Neural cell (in vitro differentiated cells): ENCODE data around the gene RFX8. TPM values are rescaled to one million over a fixed set of nuclear protein-coding genes. Genes with fewer than 3 reads are reported as not detected.
"Not testable (repeated sequence)": the region's sequence is repeated elsewhere in the genome, so short reads cannot be mapped to it uniquely, and the experiment has no call there.

Experiments
- H2AFZ ChIP-seq: fragments of 200-600, 300-800 bp; sonication (generic), shearing (Covaris generic); 2 replicates; pipeline ENCODE4 v1.6.0; 2014; ENCODE audit warnings: low read depth, mild to moderate bottlenecking, antibody characterized with exemption, low read length, moderate library complexity
- H3F3A ChIP-seq: fragments of 200-600 bp; shearing (Covaris generic); 2 replicates; pipeline ENCODE4 v1.6.1; 2016; ENCODE audit warnings: mild to moderate bottlenecking, moderate library complexity, mixed read lengths, antibody characterized with exemption, low read length; ENCODE audit not compliant: insufficient read depth, poor library complexity, severe bottlenecking
- H3K27ac ChIP-seq: fragments of 200-600, 300-800 bp; sonication (generic), shearing (Covaris generic); 2 replicates; pipeline ENCODE4 v1.5.1; 2014; ENCODE audit warnings: mild to moderate bottlenecking, low read length, moderate library complexity
- H3K27me3 ChIP-seq: fragments of 300-800, 200-600 bp; sonication (generic), shearing (Covaris generic); 2 replicates; pipeline ENCODE4 v1.6.0; 2014; ENCODE audit warnings: mild to moderate bottlenecking, low read depth, low read length, moderate library complexity; ENCODE audit not compliant: insufficient read depth
- H3K36me3 ChIP-seq: fragments of 300-800, 200-600 bp; sonication (generic), shearing (Covaris generic); 2 replicates; pipeline ENCODE4 v1.5.1; 2014; ENCODE audit warnings: mild to moderate bottlenecking, antibody characterized with exemption, low read length, moderate library complexity; ENCODE audit not compliant: insufficient read depth
- H3K4me2 ChIP-seq: fragments of 300-800, 200-600 bp; sonication (generic), shearing (Covaris generic); 2 replicates; pipeline ENCODE4 v1.6.0; 2014; ENCODE audit warnings: mild to moderate bottlenecking, low read length
- H3K4me3 ChIP-seq: fragments of 300-800, 200-600 bp; sonication (generic), shearing (Covaris generic); 2 replicates; pipeline ENCODE4 v1.5.1; 2014; ENCODE audit warnings: mild to moderate bottlenecking, low read length, moderate library complexity
- H3K79me2 ChIP-seq: fragments of 200-600 bp; shearing (Covaris generic); replicated peaks from 2 replicates; pipeline ENCODE4 v1.6.0; 2014; ENCODE audit warnings: mild to moderate bottlenecking, low read length, moderate library complexity; ENCODE audit not compliant: insufficient read depth
- H3K9ac ChIP-seq: fragments of 300-800, 200-600 bp; sonication (generic), shearing (Covaris generic); 2 replicates; pipeline ENCODE4 v1.6.1; 2016; ENCODE audit warnings: mild to moderate bottlenecking, low read length, mixed read lengths
- H3K9me2 ChIP-seq: fragments of 200-600 bp; shearing (Covaris generic); 2 replicates; pipeline ENCODE4 v1.6.1; 2016; ENCODE audit warnings: mild to moderate bottlenecking, low read length, mixed read lengths; ENCODE audit not compliant: insufficient read depth
- H3K9me3 ChIP-seq: fragments of 200-600, 300-800 bp; sonication (generic), shearing (Covaris generic); 2 replicates; pipeline ENCODE4 v1.6.1; 2016; ENCODE audit warnings: mild to moderate bottlenecking, mixed run types, low read length, moderate library complexity, mixed read lengths
- H4K20me1 ChIP-seq: fragments of 200-600 bp; shearing (Covaris generic); 2 replicates; pipeline ENCODE4 v1.6.1; 2016; ENCODE audit warnings: mild to moderate bottlenecking, mixed run types; ENCODE audit not compliant: insufficient read depth
- EP300 ChIP-seq: fragments of 450-650 bp; conservative IDR thresholded peaks from 2 replicates; pipeline ENCODE4 v1.6.1; 2014; ENCODE audit warnings: antibody characterized with exemption, mild to moderate bottlenecking, moderate library complexity; ENCODE audit not compliant: poor library complexity, severe bottlenecking
- EZH2 ChIP-seq: fragments of 200-600, 300-800 bp; shearing (Covaris generic), sonication (generic); IDR thresholded peaks from 2 replicates; pipeline ENCODE4 v1.6.1; 2014; ENCODE audit warnings: antibody characterized with exemption, low read length, borderline replicate concordance, mild to moderate bottlenecking; ENCODE audit not compliant: insufficient read depth, poor library complexity, severe bottlenecking
- MXI1 ChIP-seq: fragments of 450-650 bp; conservative IDR thresholded peaks from 2 replicates; pipeline ENCODE4 v1.6.1; 2014; ENCODE audit warnings: antibody characterized with exemption, mild to moderate bottlenecking; ENCODE audit not compliant: poor library complexity, severe bottlenecking
- POLR2AphosphoS5 ChIP-seq: IDR thresholded peaks from 2 replicates; pipeline ENCODE4 v1.6.1; 2012
- RAD21 ChIP-seq: fragments of 450-650 bp; conservative IDR thresholded peaks from 2 replicates; pipeline ENCODE4 v1.6.1; 2014; ENCODE audit warnings: antibody characterized with exemption, mild to moderate bottlenecking, moderate library complexity
- SMC3 ChIP-seq: fragments of 450-650 bp; conservative IDR thresholded peaks from 2 replicates; pipeline ENCODE4 v1.6.1; 2014; ENCODE audit warnings: antibody characterized with exemption, mild to moderate bottlenecking, moderate library complexity; ENCODE audit not compliant: poor library complexity
- TAF1 ChIP-seq: IDR thresholded peaks from 2 replicates; pipeline ENCODE4 v1.6.1; 2012; ENCODE audit warnings: low read depth
- polyA plus RNA-seq: library from polyadenylated mRNA; depleted of rRNA; stranded (reverse); fragments of >200 nt; gene quantifications from 2 replicates; pipeline ENCODE4 v1.2.3, GENCODE V29; 2014
- TF ChIP-seq, protein P1 (sequence below): IDR thresholded peaks from 2 replicates; pipeline ENCODE4 v1.6.1; 2012; ENCODE audit warnings: borderline replicate concordance
- TF ChIP-seq, protein P2 (sequence below): fragments of 450-650 bp; IDR thresholded peaks from 2 replicates; pipeline ENCODE4 v1.5.1; 2014; ENCODE audit warnings: antibody characterized with exemption, mild to moderate bottlenecking, moderate library complexity; ENCODE audit not compliant: poor library complexity, severe bottlenecking

RFX8 gene
- polyA plus RNA-seq, 1 donor from 2014 or later, result not detected

DNA sequence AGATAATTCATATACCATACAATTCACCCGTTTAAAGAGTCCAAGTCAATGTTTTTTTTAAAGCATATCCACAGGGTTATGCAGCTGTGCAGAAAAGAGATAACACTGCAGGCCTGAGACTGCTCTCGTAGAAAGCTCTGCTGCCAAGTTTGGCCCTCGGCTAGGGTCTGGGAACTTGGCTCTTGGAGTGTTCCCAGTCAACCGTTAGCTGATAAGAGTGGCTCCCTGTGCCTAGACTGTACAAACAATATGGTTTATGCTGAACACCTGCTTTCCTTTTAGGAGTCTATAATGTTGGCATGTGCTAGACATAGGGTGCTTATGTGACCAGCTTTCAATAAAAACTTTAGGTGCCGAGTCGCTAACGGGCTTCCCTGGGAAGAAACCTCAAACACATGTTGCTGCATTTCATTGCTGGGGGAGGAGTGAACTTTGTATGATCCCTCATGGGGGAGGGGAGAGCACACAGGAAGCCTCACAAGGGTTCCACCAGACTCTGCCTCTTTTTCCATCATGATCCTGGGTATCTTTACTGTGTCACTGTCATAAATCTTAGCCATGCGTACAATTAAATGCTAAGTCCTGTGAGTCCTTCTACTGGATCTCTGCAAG is 34.7 kb downstream of the RFX8 start:
- Histone ChIP-seq H3K9ac (no peak overlapping the region), H2AFZ (no peak overlapping the region), H3K27ac (no peak overlapping the region), H3K79me2 (no peaks in the 10 kb centered on the region), H3K9me2 (no peaks in the 10 kb centered on the region), H3K9me3 (no peaks in the 10 kb centered on the region), H3K36me3 (no peaks in the 10 kb centered on the region), H3K27me3 (no peaks in the 10 kb centered on the region), H3K4me3 (no peak overlapping the region), H3K4me2 (no peak overlapping the region), H3F3A (no peaks in the 10 kb centered on the region), H4K20me1 (no peaks in the 10 kb centered on the region)
- TF ChIP-seq EP300 (no peak), MXI1 (no peak), POLR2AphosphoS5 (no peak), EZH2 (no peak), TAF1 (no peak), RAD21 (no peak), SMC3 (no peak)
- TF ChIP-seq, protein P1, sequence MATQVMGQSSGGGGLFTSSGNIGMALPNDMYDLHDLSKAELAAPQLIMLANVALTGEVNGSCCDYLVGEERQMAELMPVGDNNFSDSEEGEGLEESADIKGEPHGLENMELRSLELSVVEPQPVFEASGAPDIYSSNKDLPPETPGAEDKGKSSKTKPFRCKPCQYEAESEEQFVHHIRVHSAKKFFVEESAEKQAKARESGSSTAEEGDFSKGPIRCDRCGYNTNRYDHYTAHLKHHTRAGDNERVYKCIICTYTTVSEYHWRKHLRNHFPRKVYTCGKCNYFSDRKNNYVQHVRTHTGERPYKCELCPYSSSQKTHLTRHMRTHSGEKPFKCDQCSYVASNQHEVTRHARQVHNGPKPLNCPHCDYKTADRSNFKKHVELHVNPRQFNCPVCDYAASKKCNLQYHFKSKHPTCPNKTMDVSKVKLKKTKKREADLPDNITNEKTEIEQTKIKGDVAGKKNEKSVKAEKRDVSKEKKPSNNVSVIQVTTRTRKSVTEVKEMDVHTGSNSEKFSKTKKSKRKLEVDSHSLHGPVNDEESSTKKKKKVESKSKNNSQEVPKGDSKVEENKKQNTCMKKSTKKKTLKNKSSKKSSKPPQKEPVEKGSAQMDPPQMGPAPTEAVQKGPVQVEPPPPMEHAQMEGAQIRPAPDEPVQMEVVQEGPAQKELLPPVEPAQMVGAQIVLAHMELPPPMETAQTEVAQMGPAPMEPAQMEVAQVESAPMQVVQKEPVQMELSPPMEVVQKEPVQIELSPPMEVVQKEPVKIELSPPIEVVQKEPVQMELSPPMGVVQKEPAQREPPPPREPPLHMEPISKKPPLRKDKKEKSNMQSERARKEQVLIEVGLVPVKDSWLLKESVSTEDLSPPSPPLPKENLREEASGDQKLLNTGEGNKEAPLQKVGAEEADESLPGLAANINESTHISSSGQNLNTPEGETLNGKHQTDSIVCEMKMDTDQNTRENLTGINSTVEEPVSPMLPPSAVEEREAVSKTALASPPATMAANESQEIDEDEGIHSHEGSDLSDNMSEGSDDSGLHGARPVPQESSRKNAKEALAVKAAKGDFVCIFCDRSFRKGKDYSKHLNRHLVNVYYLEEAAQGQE, result no peak
- TF ChIP-seq, protein P2, sequence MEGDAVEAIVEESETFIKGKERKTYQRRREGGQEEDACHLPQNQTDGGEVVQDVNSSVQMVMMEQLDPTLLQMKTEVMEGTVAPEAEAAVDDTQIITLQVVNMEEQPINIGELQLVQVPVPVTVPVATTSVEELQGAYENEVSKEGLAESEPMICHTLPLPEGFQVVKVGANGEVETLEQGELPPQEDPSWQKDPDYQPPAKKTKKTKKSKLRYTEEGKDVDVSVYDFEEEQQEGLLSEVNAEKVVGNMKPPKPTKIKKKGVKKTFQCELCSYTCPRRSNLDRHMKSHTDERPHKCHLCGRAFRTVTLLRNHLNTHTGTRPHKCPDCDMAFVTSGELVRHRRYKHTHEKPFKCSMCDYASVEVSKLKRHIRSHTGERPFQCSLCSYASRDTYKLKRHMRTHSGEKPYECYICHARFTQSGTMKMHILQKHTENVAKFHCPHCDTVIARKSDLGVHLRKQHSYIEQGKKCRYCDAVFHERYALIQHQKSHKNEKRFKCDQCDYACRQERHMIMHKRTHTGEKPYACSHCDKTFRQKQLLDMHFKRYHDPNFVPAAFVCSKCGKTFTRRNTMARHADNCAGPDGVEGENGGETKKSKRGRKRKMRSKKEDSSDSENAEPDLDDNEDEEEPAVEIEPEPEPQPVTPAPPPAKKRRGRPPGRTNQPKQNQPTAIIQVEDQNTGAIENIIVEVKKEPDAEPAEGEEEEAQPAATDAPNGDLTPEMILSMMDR, result no peak

DNA sequence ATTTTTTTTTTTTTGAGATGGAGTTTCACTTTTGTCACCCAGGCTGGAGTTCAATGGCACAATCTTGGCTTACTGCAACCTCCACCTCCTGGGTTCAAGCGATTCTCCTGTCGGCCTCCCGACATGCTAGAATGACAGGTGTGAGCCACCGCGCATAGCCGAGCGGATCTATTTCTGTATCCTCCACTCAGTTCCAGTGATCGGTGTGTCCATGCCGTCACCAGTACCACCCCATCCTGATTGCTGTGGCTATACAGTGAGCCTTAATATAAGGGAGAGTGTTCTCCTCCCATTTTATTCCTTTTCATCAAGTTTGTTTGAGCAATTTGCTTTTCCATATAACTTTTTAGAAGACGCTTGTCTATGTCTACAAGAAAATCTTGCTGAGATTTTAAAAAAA is 35.2 kb downstream of the RFX8 start:
- no peaks in the 10 kb centered on the region for H3K36me3 ChIP-seq
- H3K9me2 ChIP-seq, result no peaks in the 10 kb centered on the region
- no peak overlapping the region for H3K9ac ChIP-seq
- H3K9me3 ChIP-seq, result no peaks in the 10 kb centered on the region
- no peaks in the 10 kb centered on the region for H3F3A ChIP-seq
- H3K27ac ChIP-seq, result no peak overlapping the region
- no peaks in the 10 kb centered on the region for H3K79me2 ChIP-seq
- no peak for TF ChIP-seq RAD21
- no peak for TF ChIP-seq SMC3
- TF ChIP-seq POLR2AphosphoS5, result no peak
- TF ChIP-seq MXI1, result no peak
- TF ChIP-seq EP300, result no peak
- TF ChIP-seq TAF1, result no peak
- TF ChIP-seq, protein P2, result no peak
- no peak for TF ChIP-seq EZH2
- H3K4me3 ChIP-seq, result no peak overlapping the region
- no peaks in the 10 kb centered on the region for H3K27me3 ChIP-seq
- no peaks in the 10 kb centered on the region for H4K20me1 ChIP-seq
- no peak overlapping the region for H2AFZ ChIP-seq
- no peak overlapping the region for H3K4me2 ChIP-seq

DNA sequence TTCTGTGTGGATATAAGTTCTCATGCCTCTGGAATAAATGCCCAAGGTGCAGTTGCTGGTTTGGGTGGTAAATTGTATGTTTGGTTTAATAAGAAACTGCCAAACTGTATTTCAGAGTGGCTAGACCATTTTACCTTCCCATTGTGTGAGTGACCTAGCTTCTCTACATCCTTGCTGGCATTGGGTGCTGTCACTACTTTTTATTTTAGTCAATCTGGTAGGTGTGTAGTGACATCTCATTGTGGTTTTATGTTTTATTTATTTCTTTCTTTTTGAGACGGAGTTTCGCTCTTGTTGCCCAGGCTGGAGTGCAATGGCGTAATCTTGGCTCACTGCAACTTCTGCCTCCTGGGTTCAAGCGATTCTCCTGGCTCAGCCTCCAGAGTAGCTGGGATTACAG is 36.4 kb downstream of the RFX8 start:
- not testable (repeated sequence) for H4K20me1 ChIP-seq, H3K27me3 ChIP-seq, H3K9ac ChIP-seq, H2AFZ ChIP-seq, H3K9me2 ChIP-seq, H3K9me3 ChIP-seq, H3K36me3 ChIP-seq, H3K4me3 ChIP-seq, H3K27ac ChIP-seq, H3F3A ChIP-seq, H3K4me2 ChIP-seq, H3K79me2 ChIP-seq
